ENCODE results near the gene MEAK7. TPM values are rescaled to one million over a fixed set of nuclear protein-coding genes. Genes with fewer than 3 reads are reported as not detected.

The MEAK7 gene
- total RNA-seq, 1 donor from 2014 or later = 34.2 TPM

GRCh38 chr16:84511831-84512230, 7.4 kb upstream of the MEAK7 start:
- Mint-ChIP-seq H3K4me1 (ENCODE audit: unreplicated experiment) (peaks cover 4% of the 10 kb centered on the region), H3K27me3 (ENCODE audit: unreplicated experiment) (peaks cover 3% of the 10 kb centered on the region), H3K9me3 (ENCODE audit: unreplicated experiment) (no peaks in the 10 kb centered on the region), H3K4me3 (ENCODE audit: unreplicated experiment) (no peak overlapping the region), H3K36me3 (ENCODE audit: low read depth, unreplicated experiment) (no peaks in the 10 kb centered on the region), H3K27ac (ENCODE audit: unreplicated experiment) (no peak overlapping the region)
- DNase-seq (ENCODE audit: low spot score) = no peak
- TF ChIP-seq CTCF (IDR thresholded peaks at IDR 0.05; ENCODE audit: unreplicated experiment) = no peak

GRCh38 chr16:84511180-84511800, 6.8 kb upstream of the MEAK7 start:
- no peaks in the 10 kb centered on the region for H3K9me3 Mint-ChIP-seq (ENCODE audit: unreplicated experiment)
- peak overlapping the region; percentile 30 for H3K27ac Mint-ChIP-seq (ENCODE audit: unreplicated experiment)
- peaks cover 4% of the 10 kb centered on the region for H3K4me1 Mint-ChIP-seq (ENCODE audit: unreplicated experiment)
- H3K4me3 Mint-ChIP-seq (ENCODE audit: unreplicated experiment) = no peak overlapping the region
- TF ChIP-seq CTCF (IDR thresholded peaks at IDR 0.05; ENCODE audit: unreplicated experiment) = peak; percentile 98
- peaks cover 3% of the 10 kb centered on the region for H3K27me3 Mint-ChIP-seq (ENCODE audit: unreplicated experiment)
- no peaks in the 10 kb centered on the region for H3K36me3 Mint-ChIP-seq (ENCODE audit: low read depth, unreplicated experiment)
- DNase-seq (ENCODE audit: low spot score) = peak; percentile 84

GRCh38 chr16:84509032-84509950, 4.8 kb upstream of the MEAK7 start:
- no peaks in the 10 kb centered on the region for H3K9me3 Mint-ChIP-seq (ENCODE audit: unreplicated experiment)
- H3K4me1 Mint-ChIP-seq (ENCODE audit: unreplicated experiment) = peaks cover 6% of the 10 kb centered on the region
- DNase-seq (ENCODE audit: low spot score) = no peak
- peaks cover 2% of the 10 kb centered on the region for H3K27me3 Mint-ChIP-seq (ENCODE audit: unreplicated experiment)
- no peaks in the 10 kb centered on the region for H3K36me3 Mint-ChIP-seq (ENCODE audit: low read depth, unreplicated experiment)
- no peak overlapping the region for H3K27ac Mint-ChIP-seq (ENCODE audit: unreplicated experiment)
- H3K4me3 Mint-ChIP-seq (ENCODE audit: unreplicated experiment) = no peak overlapping the region
- TF ChIP-seq CTCF (IDR thresholded peaks at IDR 0.05; ENCODE audit: unreplicated experiment) = no peak

- no peak for TF ChIP-seq CTCF (IDR thresholded peaks at IDR 0.05; ENCODE audit: unreplicated experiment)
- Mint-ChIP-seq H3K4me3 (ENCODE audit: unreplicated experiment) (no peak overlapping the region), H3K9me3 (ENCODE audit: unreplicated experiment) (no peaks in the 10 kb centered on the region), H3K27me3 (ENCODE audit: unreplicated experiment) (peaks cover 1% of the 10 kb centered on the region), H3K27ac (ENCODE audit: unreplicated experiment) (peak overlapping the region; percentile 21), H3K4me1 (ENCODE audit: unreplicated experiment) (peaks cover 11% of the 10 kb centered on the region), H3K36me3 (ENCODE audit: low read depth, unreplicated experiment) (no peaks in the 10 kb centered on the region)
- DNase-seq (ENCODE audit: low spot score) = no peak
Observed at GRCh38 chr16:84508502-84508901, 4.0 kb upstream of the MEAK7 start.
